Measurements from ENCODE around the gene NFAM1.
A peak's percentile ranks its signal among the peaks of the same experiment; 100 is the strongest.

The NFAM1 gene

DNA sequence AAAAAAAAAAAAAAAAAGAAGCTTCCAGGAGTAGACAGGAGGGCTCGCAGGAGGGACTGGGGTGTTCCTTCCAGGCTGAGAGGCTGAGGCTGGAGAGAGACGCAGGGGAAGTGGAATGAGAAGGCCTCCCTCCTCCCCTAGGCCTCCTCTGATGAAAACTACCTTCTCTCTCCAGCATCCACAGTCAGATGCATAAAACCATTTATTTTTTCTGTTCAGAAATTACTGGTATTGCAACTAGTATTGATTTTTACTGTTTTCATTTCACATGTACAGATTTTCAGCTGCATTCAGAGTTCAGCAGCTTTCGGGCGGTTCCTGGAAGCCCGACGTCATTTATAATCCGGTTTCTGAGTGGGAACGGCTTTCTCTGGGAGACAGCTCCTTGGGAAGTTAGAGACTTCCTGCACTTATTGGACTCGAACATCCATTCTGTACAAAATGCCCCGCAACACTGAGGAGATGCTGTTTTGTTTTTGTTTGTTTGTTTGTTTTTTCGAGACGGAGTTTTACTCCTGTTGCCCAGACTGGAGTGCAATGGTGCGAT is 6.9 kb upstream of the NFAM1 start:
- DNase-seq = no peak

DNA sequence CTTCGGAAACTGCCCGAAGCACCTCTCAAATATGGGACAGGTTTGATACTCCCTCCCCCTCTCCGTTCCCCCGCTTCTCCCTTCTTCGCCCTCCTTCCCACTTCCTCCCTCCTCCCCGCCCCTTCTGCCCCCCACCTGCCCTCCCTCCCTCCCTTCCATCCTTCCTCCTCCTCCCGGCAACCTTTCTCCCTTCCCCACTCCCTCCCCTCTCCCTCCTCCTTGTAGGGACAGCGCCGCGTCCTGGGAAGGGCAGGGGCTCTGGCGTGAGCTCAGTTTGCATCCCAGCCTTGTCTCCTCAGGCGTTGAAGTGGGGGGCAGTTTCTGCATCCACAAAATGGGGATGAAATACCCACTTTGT is 6.1 kb upstream of the NFAM1 start:
- no peak for DNase-seq

DNA sequence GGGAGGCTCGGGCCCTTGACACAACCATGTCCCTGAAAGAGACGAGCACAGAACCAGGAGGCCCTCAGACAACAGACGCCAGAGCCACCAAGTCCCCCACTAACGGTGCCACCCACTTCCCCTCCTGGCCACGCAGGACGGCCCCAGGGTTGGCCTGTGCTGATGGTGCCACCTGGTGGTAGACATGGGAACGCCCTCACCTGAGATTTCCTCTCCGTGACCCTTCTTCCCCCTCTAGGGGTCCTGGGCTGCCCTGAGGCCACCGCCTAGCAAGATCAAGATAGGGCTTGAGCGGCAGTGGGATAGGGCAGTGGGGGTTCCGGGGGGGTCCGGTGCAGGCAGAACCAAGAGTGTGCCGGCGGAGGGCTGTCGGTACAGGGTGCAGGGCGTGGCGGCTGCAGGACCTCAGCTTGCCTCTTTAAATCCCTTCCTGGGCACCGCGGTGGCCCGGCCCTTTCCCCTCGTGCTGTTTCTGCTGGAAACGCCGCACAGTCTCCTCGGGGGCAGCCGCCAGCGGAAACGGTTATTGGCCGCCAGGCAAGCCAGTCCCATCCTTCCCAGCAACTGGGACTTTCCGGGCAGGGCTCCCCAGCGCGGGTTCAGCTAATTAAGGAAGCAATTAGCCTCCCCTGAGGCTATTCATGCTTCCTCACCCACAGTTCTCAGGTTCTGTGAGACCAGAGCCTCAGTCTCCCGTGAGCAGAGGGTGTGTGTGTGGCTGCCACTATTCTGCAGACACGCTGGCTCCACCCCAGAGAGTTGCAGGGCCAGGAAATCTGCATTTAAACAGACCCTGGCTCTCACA is 5.5 kb upstream of the NFAM1 start:
- DNase-seq = peak; percentile 84

DNA sequence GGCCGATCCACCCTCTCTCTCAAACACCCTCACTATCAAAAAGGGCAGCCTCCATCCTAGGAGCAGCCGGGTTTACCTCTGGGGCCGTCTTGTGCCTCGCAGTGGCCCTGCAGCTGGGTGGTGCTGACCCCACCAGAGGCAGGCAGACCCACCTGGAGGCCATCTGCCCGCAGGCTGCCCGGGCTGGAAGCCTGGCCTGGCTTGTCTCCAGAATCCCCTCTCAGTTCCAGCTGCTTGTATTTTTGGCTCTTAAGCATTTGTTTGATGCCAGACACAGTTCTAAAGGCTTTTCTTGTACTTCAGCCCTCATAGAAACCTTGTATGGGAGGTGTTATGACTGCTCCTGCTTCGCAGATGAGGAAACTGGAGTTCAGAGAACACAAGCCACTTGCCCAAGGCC is 4.2 kb upstream of the NFAM1 start:
- no peak for DNase-seq

DNA sequence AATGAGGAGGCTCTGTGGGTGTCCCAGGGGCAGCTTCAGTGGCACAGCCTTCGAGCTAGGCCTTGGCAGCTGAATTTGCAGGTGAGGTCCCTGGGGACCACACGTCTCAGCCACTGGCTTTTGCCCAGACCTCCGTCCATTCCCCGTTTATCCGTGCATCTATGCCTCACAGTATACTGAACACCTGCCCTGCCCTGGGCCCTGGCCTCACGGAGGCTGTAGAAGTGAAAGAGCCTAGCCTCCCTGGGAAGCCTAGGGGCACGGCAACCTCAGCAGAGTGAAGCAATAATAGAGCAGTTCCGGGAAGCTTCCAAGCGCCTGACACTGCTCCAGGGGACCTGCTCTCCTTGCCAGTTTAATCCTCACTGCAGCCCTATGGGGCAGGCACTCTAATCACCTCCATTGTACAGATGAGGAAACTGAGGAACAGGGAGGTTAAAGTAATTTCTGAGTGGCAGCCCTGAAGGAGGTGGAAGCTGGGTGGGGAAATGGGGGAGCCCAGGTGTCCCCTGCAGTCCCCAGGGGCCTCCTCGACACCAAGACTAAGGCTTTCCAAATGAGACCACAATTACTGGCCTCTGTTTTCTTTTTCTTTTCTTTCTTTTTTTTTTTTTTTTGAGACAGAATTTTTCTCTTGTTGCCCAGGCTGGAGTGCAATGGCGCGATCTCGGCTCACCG is 2.7 kb upstream of the NFAM1 start:
- DNase-seq = no peak

DNA sequence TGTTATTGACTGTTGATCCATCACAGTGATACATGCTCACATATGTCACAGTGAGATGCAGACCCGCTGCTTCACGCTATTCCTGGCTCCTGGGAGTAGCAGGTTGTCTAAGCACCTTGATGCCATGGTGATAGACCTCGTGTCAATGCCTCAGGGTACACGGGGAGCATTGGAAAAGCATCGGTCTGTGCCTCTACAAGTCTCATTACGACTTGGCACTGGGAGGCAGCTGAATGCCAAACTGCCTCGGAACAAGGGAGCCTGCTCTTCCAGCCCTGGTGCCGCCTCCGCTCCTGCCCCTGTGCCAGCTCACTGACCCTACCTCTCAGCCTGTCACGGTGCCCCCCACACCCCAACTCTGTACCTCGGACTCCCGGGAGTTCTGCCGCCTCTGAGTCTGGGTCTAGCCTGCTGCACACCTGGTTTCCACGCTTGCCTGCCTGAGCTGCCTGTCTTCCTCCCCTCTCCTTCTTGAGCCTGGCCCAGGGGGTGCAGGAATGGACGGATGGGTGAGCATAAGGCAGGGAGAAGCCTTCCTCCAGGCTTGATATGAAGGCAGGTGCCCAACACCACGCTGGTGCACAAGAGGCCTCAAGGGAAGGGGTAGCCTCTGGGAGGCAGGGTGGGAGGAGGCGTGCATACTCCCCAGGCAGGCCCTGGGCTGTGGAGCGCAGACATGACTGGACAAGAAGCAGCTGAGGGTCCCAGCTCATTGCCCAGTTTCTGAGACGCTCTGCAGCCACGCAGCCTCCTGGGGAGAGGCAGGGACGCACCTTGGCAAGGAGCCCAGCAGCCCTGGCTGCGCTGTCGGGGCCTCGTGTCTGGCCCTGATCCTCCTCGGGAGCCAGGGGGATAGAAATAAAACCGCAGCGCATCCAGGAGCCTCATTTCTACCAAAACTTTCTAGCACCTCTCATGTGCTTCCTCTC is 1.8 kb upstream of the NFAM1 start:
- DNase-seq = no peak

DNA sequence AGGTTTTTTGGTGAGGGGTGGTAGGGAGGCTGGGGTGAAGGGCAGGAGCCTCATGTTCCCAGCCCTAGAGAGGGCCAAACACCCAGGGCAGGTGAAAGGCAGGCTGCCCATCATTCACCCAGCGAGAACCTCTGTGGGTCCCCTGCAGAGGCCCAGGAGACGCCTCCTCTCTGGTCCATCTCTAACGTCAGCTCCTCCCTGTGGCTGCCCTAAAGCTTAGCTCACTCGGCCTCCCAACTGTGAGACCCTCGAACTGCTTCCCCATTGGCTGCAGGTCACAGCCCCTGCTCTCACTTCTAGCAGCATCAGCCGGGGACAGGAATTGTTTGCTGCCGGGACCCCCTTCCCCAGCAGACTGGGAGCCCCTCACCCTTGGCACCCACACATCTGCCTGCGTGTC is 615 bp upstream of the NFAM1 start:
- DNase-seq = no peak

DNA sequence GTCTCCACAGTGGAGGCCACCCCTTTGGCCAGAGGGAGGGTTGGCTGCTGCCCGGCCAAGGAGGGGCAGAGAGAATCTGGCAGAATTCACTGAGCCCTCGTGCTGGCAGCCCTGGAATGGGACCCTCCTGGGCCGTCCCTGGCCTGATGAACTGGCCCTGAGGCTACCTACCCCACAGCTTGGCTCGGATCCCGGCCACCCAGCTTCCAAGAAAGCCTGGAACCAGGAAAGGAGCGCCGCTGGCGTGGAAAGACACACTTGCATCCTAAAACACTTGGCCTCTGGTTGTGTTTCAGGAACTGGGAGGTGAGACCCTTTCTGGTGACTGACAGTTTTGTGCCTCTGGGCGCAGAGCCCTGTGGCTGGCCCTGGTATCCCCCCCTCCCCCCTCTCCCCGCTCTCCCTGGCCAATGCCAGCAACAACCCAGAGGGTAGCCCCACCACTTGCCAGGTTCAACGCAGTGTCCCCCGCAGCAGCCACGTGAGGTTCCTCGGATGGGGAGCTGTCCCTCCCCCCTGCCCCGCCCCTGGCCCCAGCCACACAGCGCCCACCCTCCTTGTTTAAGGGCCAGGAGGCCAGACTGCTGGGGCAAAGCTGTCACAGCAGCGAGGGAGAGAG is 693 bp downstream of the NFAM1 start:
- DNase-seq = no peak

DNA sequence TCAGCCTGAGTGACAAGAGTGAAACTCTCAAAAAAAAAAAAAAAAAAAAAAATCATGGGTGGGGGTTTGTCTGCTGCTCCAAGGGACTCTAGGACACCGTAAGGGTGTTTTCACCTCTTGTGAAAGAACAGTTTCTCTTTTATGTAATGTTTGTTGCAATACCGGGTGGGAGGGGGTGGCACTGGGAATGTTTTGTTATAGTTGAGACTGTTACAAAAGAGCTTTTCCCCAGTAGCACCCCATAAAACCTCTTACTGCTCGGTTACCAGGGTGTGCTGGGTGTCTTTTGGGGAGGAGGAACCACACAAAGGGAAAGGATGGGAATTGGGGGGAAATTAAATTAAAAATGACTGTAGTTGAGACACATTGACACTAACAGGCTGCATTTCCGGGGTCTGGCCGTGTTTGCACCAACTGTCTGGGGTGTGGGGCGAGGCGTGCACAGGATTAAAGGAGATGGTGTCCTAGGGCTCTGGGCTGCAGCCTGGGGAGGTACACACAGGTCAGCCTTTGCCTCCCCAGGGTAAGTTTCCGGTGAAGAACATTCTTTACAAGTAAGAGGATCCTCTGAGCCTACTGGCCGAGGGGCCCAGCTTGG is 1.6 kb downstream of the NFAM1 start:
- no peak for DNase-seq

DNA sequence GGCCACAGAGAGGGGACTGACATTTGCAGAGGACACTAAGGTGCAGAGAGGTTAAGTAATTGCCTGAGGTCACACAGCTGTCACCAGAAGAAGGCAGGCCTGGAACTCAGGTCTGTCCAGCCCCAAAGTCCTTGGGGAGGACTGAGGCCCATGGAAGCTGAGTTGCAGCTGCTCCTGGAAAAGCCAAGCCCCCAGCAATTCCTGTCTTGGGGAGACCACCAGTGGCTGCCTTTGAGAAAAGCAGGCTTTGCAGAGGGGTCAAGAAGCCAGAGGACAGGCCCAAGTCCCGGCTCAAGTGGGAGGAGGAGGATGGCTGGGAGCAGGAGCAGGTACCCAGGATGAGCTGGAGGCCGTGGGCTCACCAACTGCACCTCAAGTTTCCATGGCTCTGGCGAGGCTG is 3.4 kb downstream of the NFAM1 start:
- DNase-seq = no peak

DNA sequence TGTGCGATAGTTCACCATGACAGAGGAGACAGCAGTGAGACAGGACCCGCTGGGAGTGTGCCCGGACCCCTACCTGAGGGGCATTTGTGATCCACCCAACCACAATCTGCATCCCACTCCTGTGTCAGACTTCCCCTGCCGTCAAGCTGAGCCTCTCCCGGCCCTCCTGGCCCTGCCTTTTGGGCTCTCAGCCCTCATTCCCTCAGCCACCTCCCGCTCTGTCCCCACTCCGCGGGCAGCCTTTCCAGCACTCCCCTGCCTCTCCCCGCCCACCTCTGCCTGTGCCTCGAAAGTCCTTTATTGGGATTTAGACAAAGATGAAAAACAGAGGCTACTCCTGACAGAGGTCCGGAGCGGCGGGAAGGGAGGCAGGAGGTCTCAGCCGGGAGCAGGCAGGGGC is 4.2 kb downstream of the NFAM1 start:
- DNase-seq = no peak

DNA sequence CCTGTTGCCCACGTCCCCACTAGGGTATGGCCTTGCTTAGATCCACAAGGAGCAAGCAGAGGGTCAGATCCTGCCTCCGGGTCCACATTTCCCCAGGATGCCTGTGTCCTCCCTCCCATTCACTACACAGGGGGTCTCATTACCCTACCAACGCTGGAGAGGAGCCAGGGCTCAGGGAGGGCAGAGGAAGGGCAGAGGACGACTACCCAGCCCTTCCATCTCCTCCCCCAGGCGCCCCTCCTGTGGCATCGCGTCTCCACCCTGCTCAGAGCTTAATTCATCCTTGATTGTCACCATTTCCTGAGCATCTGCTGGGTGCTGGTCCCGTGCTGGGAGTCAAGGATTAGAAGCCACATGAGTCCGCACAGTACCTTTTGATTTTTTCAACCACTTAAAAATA is 5.0 kb downstream of the NFAM1 start:
- DNase-seq = no peak

DNA sequence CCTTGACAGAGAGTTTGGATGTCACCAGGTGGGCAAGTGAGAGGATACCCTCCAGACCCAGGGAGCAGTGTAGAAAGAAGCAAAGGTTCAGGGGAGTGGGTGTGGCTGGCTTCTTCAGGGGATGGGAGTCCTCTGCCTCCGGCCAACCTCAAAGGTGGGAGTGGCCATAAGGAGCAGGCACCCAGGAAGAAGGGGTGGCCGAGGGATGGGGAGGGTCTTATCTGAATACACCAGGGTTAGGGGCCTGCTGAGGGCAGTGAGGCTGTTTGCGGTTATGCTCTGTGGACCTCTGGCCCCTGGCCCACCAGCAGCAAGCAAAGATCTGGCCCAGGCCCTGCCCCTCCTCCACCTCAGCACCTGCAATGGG is 6.2 kb downstream of the NFAM1 start:
- no peak for DNase-seq

DNA sequence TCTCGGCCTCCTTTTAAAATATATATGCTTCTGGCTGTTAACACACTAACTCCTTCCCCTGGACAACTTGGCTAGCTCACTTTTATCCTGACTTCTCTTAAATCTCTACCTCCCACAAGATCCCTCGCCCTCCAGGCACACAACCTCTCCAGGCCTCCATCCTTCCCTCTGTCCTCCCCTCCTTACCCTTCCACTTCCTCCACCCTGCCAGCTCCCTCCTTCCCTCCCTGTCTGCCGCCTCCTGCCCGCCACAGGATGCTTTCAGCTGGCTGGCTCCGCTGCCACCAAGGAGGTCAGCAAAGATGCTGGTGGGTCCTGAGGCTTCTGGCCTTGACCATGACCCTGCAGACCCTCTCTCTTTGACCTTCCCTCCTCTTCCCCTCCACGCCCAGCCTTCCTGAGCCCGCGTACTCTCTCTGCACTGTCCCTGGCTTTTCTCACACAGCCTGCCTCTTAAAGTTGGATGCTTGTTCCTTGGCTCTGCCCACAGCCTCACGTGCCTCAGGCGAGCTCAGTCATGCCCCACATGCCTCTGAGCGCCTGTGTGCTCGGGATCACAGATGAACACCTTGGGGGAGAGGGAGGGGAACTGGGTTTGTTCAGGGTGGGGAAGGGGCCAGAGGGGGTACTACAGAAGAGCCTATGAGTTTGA is 6.7 kb downstream of the NFAM1 start:
- DNase-seq = no peak

DNA sequence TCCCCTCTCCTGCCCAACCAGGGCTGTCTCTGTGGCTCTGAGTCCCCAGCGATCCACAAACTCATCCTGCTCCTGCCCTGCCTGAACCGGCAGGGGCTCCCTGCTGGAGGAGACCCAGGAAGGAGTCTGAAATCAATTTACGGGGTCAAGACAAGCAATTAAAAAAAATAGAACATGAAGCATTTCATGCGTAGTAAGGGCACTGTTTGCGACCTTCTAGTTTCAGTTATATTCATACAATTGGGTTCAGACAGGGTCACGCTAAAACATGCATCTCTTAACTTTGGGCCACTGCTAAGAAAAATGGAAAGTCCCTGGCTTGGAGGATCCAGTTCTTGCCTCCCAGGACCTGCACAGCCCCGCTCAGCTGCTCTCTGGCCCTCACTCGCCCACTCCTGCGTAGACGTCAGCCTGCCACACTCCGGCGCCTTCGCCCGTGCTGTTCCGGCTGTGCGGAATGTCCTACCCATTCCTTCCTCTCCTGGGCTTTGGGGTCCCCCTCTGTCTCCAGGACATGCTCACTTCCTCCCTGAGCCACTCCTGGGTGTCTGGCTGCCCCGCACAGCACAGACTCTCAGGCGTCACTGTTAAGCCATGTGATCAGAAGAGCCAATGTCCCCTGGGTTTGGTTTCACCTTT is 12.8 kb downstream of the NFAM1 start:
- no peak for DNase-seq

DNA sequence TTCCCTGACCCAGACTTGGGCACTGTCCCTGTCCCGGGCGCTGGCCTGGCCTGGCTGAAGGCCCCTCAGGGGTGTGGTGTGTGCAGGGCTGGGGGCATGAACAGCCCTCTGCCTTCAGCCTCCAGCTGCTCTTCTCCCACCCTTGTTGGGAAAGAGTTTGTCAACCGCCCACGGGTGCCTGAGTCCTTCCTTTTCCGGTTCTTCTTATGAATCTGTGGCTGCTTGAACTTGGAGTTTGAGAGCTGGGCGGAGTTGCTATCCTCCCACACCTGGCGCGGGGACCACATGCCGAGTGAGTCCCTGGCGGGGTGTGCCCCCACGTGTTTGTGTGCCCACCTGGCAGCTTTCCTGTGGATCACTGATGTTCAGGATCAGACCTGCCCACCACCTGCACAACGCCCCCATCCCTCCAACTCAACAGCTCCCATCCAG is 13.4 kb downstream of the NFAM1 start:
- DNase-seq = no peak

DNA sequence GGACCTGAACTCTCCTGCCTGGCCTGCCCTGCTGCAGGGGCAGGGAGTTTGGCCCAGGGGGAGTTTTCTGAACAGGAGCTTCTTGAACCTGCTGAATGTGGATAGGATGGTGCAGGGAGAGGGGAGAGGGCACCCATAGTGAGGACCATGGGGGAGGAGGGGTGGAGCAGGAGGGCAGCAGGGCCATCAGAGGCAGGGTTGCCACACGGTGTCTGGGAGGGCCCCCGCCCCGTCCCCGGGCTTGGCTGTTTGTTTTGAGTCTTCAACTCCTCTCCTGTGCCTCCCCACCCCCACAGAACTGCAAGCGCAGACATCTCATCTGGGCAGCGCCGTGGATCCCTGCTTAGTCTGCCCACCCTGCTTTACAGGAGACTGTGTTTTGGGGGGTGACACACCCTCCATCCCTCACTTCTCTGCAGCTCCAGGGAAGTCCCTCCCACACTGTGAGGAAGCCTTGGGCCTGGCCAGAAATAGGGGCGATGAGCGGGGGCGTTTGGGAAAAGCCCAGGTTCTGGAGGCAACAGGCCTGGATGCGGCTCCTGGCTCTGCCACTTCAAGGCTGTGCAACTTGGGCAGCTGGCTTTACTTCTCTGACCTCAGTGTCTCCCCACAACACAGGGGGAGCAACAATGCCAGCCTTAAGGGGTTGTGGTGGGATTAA is 14.4 kb downstream of the NFAM1 start:
- DNase-seq = no peak

DNA sequence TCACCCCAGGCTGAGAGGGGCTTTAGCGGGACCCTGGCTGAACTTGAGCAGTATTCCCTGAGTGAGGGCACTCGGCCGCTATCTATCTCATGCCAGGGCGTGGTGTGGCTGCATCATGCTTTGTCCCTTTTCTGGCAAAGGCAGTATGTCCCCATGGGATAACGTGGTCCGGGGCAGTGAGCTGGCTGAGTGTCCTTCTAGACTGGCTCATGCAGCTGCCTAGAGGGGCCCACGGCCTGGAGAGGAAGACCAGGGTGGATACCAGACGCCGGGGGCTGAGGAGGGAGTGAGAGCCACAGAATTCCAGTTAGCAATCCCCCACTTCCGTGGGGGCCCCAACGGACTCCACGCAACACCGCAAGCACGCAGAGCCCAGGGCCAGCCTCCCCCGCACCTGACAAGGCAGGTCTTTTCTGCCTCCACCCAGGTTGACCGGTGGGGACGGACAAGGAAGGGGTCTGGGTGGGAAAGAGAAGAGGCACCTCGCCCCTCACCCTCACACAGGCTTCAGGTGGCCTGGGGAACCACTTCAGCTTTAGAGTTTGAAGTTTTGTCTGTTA is 15.5 kb downstream of the NFAM1 start:
- no peak for DNase-seq

DNA sequence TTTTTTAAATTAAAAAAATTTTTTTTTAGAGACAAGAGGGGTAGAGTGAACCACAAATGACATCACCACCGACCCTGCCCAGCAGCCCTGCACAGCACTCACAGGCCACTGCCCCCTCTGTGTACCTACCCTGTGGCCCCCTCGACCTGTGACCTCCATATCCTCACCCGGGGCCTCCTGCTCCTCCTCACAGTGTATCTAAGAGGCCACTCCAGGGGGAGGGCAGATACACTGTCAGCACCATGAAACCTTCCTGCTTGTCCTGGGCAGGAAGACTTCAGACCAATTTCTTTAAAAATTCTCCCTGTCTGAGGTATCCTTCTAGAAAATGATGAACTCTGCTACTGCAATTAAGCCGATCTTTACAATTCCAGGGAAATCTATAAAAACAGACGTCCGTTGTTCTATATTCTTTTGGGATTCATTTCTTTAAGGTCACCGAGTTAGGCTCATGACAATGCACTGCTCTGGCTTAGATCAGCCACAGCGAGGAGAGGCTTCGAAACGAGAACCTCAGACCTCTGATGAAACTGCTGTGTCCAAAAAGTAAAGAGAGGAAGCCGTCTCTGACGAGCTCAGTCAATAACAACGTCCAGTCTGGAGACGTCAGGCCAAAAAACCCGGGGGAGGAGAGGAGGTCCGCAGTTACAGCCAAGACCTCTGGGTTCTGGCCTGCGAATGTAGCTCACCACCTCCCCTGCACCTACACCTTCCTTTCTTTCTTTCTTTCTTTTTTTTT is 17.5 kb downstream of the NFAM1 start:
- DNase-seq = no peak

DNA sequence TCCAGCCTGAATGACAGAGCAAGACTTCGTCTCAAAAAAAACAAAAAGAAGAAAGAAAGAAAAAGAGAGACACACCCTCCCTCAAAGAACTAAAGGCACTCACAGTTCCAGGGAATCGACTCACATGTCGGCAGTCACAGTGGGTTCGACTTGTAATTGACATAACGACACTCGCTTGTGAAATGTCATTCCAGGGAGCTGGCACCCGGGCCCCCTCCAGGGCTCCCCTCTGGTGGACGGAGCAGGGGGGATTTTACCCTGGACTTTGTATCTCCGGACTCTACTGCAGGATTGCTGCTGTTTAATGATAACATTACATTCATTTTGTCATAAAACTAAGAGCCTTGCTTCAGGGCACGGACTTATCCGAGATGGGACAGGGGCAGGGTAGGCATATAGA is 18.2 kb downstream of the NFAM1 start:
- no peak for DNase-seq

Data from activated naive CD4-positive, alpha-beta T cell treated with Interleukin-2 at 50 U/mL for 16 hours (primary cell).